H9 (cell line): ENCODE data around the gene MALAT1. TPM values are rescaled to one million over a fixed set of nuclear protein-coding genes. Genes with fewer than 3 reads are reported as not detected.

Experiments used
- DNase-seq: peaks from one replicate; pipeline ENCODE4 v3.0.0-alpha.2; 2017
- H2AFZ ChIP-seq: one replicate; pipeline ENCODE4 v1.6.1; 2013; ENCODE audit warnings: mild to moderate bottlenecking, low read length, control low read depth, moderate library complexity
- H2AK5ac ChIP-seq: 2 replicates; pipeline ENCODE4 v1.6.1; 2013; ENCODE audit warnings: low read length, control low read depth, mixed read lengths; ENCODE audit not compliant: insufficient read length
- H2BK120ac ChIP-seq: one replicate; pipeline ENCODE4 v1.6.1; 2013; ENCODE audit warnings: low read depth, mild to moderate bottlenecking, low read length, control low read depth, inconsistent platforms; ENCODE audit not compliant: poor library complexity, severe bottlenecking
- H2BK12ac ChIP-seq: 2 replicates; pipeline ENCODE4 v1.6.1; 2013; ENCODE audit warnings: low read length, control low read depth, mixed read lengths, low read depth; ENCODE audit not compliant: insufficient read length
- H2BK15ac ChIP-seq: 2 replicates; pipeline ENCODE4 v1.6.1; 2013; ENCODE audit warnings: low read depth, low read length, control low read depth
- H2BK20ac ChIP-seq: one replicate; pipeline ENCODE4 v1.6.1; 2013; ENCODE audit warnings: low read depth, mild to moderate bottlenecking, low read length, control low read depth, inconsistent platforms; ENCODE audit not compliant: poor library complexity, severe bottlenecking
- H2BK5ac ChIP-seq: 2 replicates; pipeline ENCODE4 v1.6.1; 2013; ENCODE audit warnings: low read length, control low read depth, mixed read lengths; ENCODE audit not compliant: insufficient read length
- H3K14ac ChIP-seq: 2 replicates; pipeline ENCODE4 v1.6.1; 2013; ENCODE audit warnings: low read length, control low read depth; ENCODE audit not compliant: insufficient read depth
- H3K18ac ChIP-seq: 2 replicates; pipeline ENCODE4 v1.6.1; 2013; ENCODE audit warnings: low read depth, mild to moderate bottlenecking, mixed read lengths, low read length, control low read depth; ENCODE audit not compliant: insufficient read length
- H3K23ac ChIP-seq: 2 replicates; pipeline ENCODE4 v1.6.1; 2013; ENCODE audit warnings: low read length, control low read depth, mixed read lengths, low read depth; ENCODE audit not compliant: insufficient read length
- H3K23me2 ChIP-seq: 2 replicates; pipeline ENCODE4 v1.6.1; 2013; ENCODE audit warnings: low read depth, mild to moderate bottlenecking, mixed read lengths, low read length, control low read depth; ENCODE audit not compliant: insufficient read length, poor library complexity, severe bottlenecking
- H3K27ac ChIP-seq: 2 replicates; pipeline ENCODE4 v1.5.1; 2013; ENCODE audit warnings: low read length, control low read depth, mixed read lengths, low read depth; ENCODE audit not compliant: insufficient read length
- H3K27me3 ChIP-seq: 2 replicates; pipeline ENCODE4 v1.6.1; 2013; ENCODE audit warnings: low read length, control low read depth, inconsistent platforms; ENCODE audit not compliant: insufficient read depth
- H3K4ac ChIP-seq: 2 replicates; pipeline ENCODE4 v1.6.1; 2013; ENCODE audit warnings: low read depth, mild to moderate bottlenecking, control low read depth, inconsistent platforms, low read length, moderate library complexity
- H3K4me1 ChIP-seq: 2 replicates; pipeline ENCODE4 v1.6.1; 2013; ENCODE audit warnings: low read length, control low read depth, inconsistent platforms; ENCODE audit not compliant: insufficient read depth
- H3K4me2 ChIP-seq: 2 replicates; pipeline ENCODE4 v1.6.1; 2013; ENCODE audit warnings: low read length, control low read depth, mixed read lengths; ENCODE audit not compliant: insufficient read length, insufficient read depth
- H3K56ac ChIP-seq: 2 replicates; pipeline ENCODE4 v1.6.1; 2013; ENCODE audit warnings: low read depth, mild to moderate bottlenecking, mixed read lengths, low read length, control low read depth; ENCODE audit not compliant: insufficient read length
- H3K79me1 ChIP-seq: 2 replicates; pipeline ENCODE4 v1.6.1; 2013; ENCODE audit warnings: low read depth, mild to moderate bottlenecking, moderate library complexity, low read length, control low read depth, inconsistent platforms; ENCODE audit not compliant: insufficient read depth, poor library complexity, severe bottlenecking
- H3K79me2 ChIP-seq: 2 replicates; pipeline ENCODE4 v1.6.1; 2013; ENCODE audit warnings: low read length, control low read depth, inconsistent platforms; ENCODE audit not compliant: insufficient read depth
- H3K9ac ChIP-seq: 2 replicates; pipeline ENCODE4 v1.6.1; 2013; ENCODE audit warnings: low read length, control low read depth, mixed read lengths; ENCODE audit not compliant: insufficient read length; ENCODE audit errors: extremely low read depth
- H3K9me3 ChIP-seq: one replicate; pipeline ENCODE4 v1.6.1; 2013; ENCODE audit warnings: low read depth, low read length, inconsistent platforms; ENCODE audit not compliant: control insufficient read depth
- H3T11ph ChIP-seq: one replicate; pipeline ENCODE4 v1.6.1; 2013; ENCODE audit warnings: mild to moderate bottlenecking, low read length, control low read depth, inconsistent platforms
- H4K20me1 ChIP-seq: one replicate; pipeline ENCODE4 v1.6.1; 2013; ENCODE audit not compliant: control insufficient read depth, insufficient read length, insufficient read depth
- H4K5ac ChIP-seq: 2 replicates; pipeline ENCODE4 v1.6.1; 2013; ENCODE audit warnings: low read depth, mild to moderate bottlenecking, mixed read lengths, low read length, control low read depth; ENCODE audit not compliant: insufficient read length
- H4K8ac ChIP-seq: replicated peaks from 2 replicates; pipeline ENCODE4 v1.6.1; 2013; ENCODE audit warnings: low read length, control low read depth, mixed read lengths, low read depth; ENCODE audit not compliant: insufficient read length
- H4K91ac ChIP-seq: 2 replicates; pipeline ENCODE4 v1.6.1; 2013; ENCODE audit warnings: low read depth, mild to moderate bottlenecking, moderate library complexity, mixed read lengths, low read length, control low read depth; ENCODE audit not compliant: insufficient read length
- H3K27ac Mint-ChIP-seq, 3 experiments: 2 replicates in 2 of 3; 3 replicates in 1 of 3; pipeline ENCODE4 v1.8.0; 2020 to 2021; ENCODE audit warnings: mixed read lengths in 3 of 3, mild to moderate bottlenecking in 1 of 3, moderate library complexity in 1 of 3
- H3K27me3 Mint-ChIP-seq: 2 replicates; pipeline ENCODE4 v1.8.0; 2021; ENCODE audit warnings: low read depth, mild to moderate bottlenecking, moderate library complexity, mixed read lengths
- H3K36me3 Mint-ChIP-seq, 3 experiments: 2 replicates in 2 of 3; 3 replicates in 1 of 3; pipeline ENCODE4 v1.8.0; 2020 to 2021; ENCODE audit warnings: low read depth in 3 of 3, mixed read lengths in 3 of 3; ENCODE audit not compliant: insufficient read depth in 1 of 3
- H3K4me1 Mint-ChIP-seq, 2 experiments: 2 replicates each; pipeline ENCODE4 v1.8.0; 2020; ENCODE audit warnings: mixed read lengths in 2 of 2
- H3K4me3 Mint-ChIP-seq, 2 experiments: 2 replicates in 1 of 2; 3 replicates in 1 of 2; pipeline ENCODE4 v1.8.0; 2020 to 2021; ENCODE audit warnings: mild to moderate bottlenecking in 2 of 2, mixed read lengths in 2 of 2, moderate library complexity in 1 of 2
- H3K9me3 Mint-ChIP-seq, 2 experiments: 2 replicates in 1 of 2; 3 replicates in 1 of 2; pipeline ENCODE4 v1.8.0; 2020; ENCODE audit warnings: mild to moderate bottlenecking in 2 of 2, mixed read lengths in 2 of 2, moderate library complexity in 1 of 2
- CTCF ChIP-seq: fragments of 200-600 bp; sonication (generic); conservative IDR thresholded peaks from 3 replicates; pipeline ENCODE4 v1.8.0; 2021; ENCODE audit warnings: antibody characterized with exemption, mild to moderate bottlenecking
- WGBS: extraction: QIAGEN DNeasy Blood & Tissue Kit; methylation state at CpG from one replicate; pipeline ENCODE4 v1.1.7; 2013; ENCODE audit warnings: missing lambda C conversion rate, low lambda C conversion rate, mixed read lengths; ENCODE audit not compliant: insufficient read length; ENCODE audit errors: extremely low coverage; 5-methylcytosine and 5-hydroxymethylcytosine counted together
- total RNA-seq: library from RNA; stranded (reverse); gene quantifications from 2 replicates; pipeline ENCODE4 v1.2.1, GENCODE V29; 2021

Gene MALAT1
- total RNA-seq, 1 experiment from 2014 or later = 1,934 TPM

GRCh38 chr11:65454311-65454695, 44.5 kb upstream of the MALAT1 start:
- Histone ChIP-seq H3K23me2 (peaks cover 4% of the 10 kb centered on the region), H2BK120ac (no peak overlapping the region), H4K8ac (no peak overlapping the region), H2BK12ac (no peak overlapping the region), H2BK15ac (no peak overlapping the region), H3K14ac (no peak overlapping the region), H4K91ac (no peak overlapping the region), H3K4me1 (no peaks in the 10 kb centered on the region), H3K27ac (no peak overlapping the region), H2BK20ac (no peak overlapping the region), H3K9me3 (no peaks in the 10 kb centered on the region), H4K20me1 (no peaks in the 10 kb centered on the region), H3K4me2 (peak overlapping the region; percentile 53), H3T11ph (no peak overlapping the region), H2AFZ (no peak overlapping the region), H3K4ac (no peak overlapping the region), H2AK5ac (no peak overlapping the region), H3K27me3 (peaks cover 31% of the 10 kb centered on the region), H3K56ac (no peak overlapping the region), H3K18ac (no peak overlapping the region), H4K5ac (no peak overlapping the region), H3K9ac (no peak overlapping the region), H3K79me2 (no peaks in the 10 kb centered on the region), H2BK5ac (no peak overlapping the region), H3K79me1 (no peaks in the 10 kb centered on the region), H3K23ac (no peak overlapping the region)
- no peak for TF ChIP-seq CTCF
- peaks cover 2 to 3% (median 2%) of the 10 kb centered on the region in 3 experiments; a peak in 5 of 7 replicates for H3K36me3 Mint-ChIP-seq
- no CpG with 5 or more reads among the region's 10 CpGs for WGBS
- DNase-seq = no peak
- peak overlapping the region in 1 of 2 experiments; percentile 72; a peak in 1 of 5 replicates for H3K4me3 Mint-ChIP-seq
- H3K4me1 Mint-ChIP-seq = peaks cover 13 to 18% of the 10 kb centered on the region in 2 experiments
- no peak overlapping the region for H3K27ac Mint-ChIP-seq
- peaks cover 89% of the 10 kb centered on the region for H3K27me3 Mint-ChIP-seq
- H3K9me3 Mint-ChIP-seq = peaks cover 24 to 37% of the 10 kb centered on the region in 2 experiments
